ENCODE measurements around the gene GOPC. TPM values are rescaled to one million over a fixed set of nuclear protein-coding genes. Genes with fewer than 3 reads are reported as not detected.
A peak's percentile ranks its signal among the peaks of the same experiment; 100 is the strongest.

GOPC gene
- total RNA-seq, 2 experiments from 2014 or later: 21.3 to 25.0 TPM

DNA sequence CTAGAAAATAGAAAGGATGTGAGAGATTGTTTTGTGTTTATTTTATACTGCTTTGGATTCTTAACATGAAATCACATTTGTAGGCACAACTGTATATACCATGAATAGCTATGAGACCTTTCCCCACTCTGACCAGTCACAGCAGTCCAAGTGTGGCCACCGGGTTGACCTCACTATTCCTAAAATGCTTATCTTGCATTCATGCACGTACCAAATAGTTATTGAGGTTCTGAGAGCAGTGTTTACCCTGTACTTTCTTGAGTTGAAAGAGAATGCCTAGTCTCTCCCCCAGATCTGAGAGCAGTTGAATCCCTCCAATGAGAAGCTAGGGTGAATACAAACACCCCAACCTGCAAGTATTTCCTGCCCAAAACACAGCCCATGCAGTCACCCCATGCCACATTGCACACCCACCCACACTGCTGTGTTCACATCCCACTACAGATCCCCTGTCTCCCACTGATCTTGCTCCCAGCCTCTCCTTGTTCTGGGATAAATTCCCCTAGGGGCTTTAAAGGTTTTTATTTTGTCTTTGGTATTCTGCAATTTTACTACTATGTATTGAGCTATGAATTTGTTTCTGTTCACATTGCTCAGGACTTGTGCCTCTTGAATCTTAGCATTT lies 51.6 kb downstream of the GOPC start:
- CTCF ChIA-PET: interaction anchor here (1.1 to 8.3 kb wide), 6 partner anchors 9 to 101 kb away, joined by 3 to 70 read pairs (median 10); partner anchors contain the start of gene DCBLD1
- DNase-seq (no peak), ATAC-seq (no peak)
- H3K9me3 Mint-ChIP-seq (ENCODE audit: low read depth): no peaks in the 10 kb centered on the region
- no peak overlapping the region for H3K27ac Mint-ChIP-seq
- H3K27me3 Mint-ChIP-seq: peaks cover 2% of the 10 kb centered on the region
- peaks cover 39% of the 10 kb centered on the region for H3K4me1 Mint-ChIP-seq
- H3K36me3 Mint-ChIP-seq: peaks cover 2% of the 10 kb centered on the region
- no peak overlapping the region for H3K4me3 Mint-ChIP-seq

DNA sequence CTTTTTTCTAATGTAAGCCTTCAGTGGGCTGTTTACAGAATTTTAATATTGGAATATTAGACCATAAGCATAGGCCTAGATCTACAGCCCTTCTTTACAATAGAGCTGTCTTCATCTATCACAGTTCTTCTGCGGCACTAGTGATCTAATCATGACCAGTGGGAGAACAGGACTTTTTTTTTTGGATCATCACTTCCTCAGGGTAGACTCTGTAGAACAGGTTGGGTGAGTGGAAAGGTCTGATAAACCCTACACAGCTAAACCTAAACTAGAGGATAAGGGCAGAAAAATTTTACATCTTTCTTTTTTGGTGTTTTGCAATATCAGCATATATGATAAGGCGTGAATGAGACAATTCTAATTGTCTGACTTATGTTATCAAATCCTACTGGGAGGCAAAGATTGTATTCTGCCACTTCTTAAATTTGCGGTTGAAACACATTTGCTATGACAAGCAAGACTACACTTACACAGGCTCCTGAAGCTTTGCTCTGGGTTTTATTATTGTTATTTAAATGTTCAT lies 52.2 kb downstream of the GOPC start:
- no peaks in the 10 kb centered on the region for H3K9me3 Mint-ChIP-seq (ENCODE audit: low read depth)
- no peak for ATAC-seq
- H3K4me3 Mint-ChIP-seq: no peak overlapping the region

DNA sequence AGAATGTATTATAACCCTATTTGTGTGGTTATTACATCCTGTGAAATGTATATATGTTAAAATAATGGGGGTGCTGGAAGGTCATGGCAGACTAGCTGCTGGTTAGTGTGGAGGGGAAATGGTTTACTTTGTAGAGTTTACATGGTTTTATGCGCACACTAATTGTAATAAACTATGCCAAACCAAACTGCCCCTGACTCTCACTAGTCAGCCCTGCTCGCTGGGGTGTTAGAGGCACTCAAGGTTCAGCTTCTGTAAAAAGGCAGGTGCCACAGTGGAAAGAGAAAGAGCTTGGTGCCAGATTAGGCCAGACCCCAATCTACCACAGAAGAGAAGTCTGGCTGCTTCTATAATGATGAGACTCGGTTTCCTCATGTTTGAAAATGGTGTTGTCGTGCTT lies 52.7 kb downstream of the GOPC start:
- Mint-ChIP-seq H3K27me3 (no peaks in the 10 kb centered on the region), H3K4me1 (peaks cover 39% of the 10 kb centered on the region), H3K4me3 (peak overlapping the region; percentile 72), H3K27ac (peak overlapping the region; percentile 79), H3K36me3 (peaks cover 2% of the 10 kb centered on the region), H3K9me3 (ENCODE audit: low read depth) (no peaks in the 10 kb centered on the region)
- CTCF ChIA-PET: interaction anchor here (0.9 to 8.3 kb wide), 11 partner anchors 9 to 150 kb away, joined by 3 to 70 read pairs (median 4); partner anchors contain the start of genes DCBLD1 and GOPC
- DNase-seq (peak; percentile 62), ATAC-seq (peak; percentile 43)

More for the DNA sequence above, 52.2 kb downstream of the GOPC start:
- peak overlapping the region; percentile 79 for H3K27ac Mint-ChIP-seq
- no peak for DNase-seq
- H3K36me3 Mint-ChIP-seq: peaks cover 2% of the 10 kb centered on the region
- H3K4me1 Mint-ChIP-seq: peaks cover 39% of the 10 kb centered on the region
- H3K27me3 Mint-ChIP-seq: peaks cover under 1% of the 10 kb centered on the region
- CTCF ChIA-PET: interaction anchor here (0.9 to 8.3 kb wide), 10 partner anchors 8 to 150 kb away, joined by 3 to 70 read pairs (median 4); partner anchors contain the start of genes DCBLD1 and GOPC

DNA sequence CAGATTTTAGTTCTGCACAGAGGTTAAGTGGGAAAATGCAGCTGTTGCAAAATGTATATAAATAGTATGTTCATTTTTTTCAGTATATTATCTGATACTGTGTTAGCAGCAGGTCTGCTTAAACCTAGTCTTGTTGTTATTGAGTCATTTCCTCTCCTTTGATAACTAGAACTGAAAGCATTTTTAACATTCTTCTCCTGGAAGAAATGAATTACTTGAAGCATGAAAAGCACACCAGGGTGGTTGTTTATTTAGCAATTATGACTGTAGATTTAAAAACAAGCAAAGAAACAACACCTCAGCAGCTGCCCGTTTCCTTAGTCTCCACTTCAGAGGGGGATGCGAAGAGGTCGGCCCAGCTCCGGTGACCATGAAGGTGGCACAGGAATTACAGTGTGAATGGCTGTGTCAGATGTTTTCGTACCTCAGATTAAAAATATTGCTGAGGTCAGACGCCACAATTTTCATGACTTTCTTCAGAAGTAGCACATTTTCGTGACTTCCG lies 53.5 kb downstream of the GOPC start:
- ATAC-seq (peak; percentile 58), DNase-seq (peak; percentile 53)
- H3K27me3 Mint-ChIP-seq: no peaks in the 10 kb centered on the region
- H3K9me3 Mint-ChIP-seq (ENCODE audit: low read depth): no peaks in the 10 kb centered on the region
- H3K4me1 Mint-ChIP-seq: peaks cover 39% of the 10 kb centered on the region
- CTCF ChIA-PET: interaction anchor here (0.7 to 8.3 kb wide), 11 partner anchors 10 to 149 kb away, joined by 3 to 70 read pairs (median 4); partner anchors contain the start of genes DCBLD1 and GOPC
- peaks cover 2% of the 10 kb centered on the region for H3K36me3 Mint-ChIP-seq
- H3K27ac Mint-ChIP-seq: peak overlapping the region; percentile 79
- peak overlapping the region; percentile 72 for H3K4me3 Mint-ChIP-seq

DNA sequence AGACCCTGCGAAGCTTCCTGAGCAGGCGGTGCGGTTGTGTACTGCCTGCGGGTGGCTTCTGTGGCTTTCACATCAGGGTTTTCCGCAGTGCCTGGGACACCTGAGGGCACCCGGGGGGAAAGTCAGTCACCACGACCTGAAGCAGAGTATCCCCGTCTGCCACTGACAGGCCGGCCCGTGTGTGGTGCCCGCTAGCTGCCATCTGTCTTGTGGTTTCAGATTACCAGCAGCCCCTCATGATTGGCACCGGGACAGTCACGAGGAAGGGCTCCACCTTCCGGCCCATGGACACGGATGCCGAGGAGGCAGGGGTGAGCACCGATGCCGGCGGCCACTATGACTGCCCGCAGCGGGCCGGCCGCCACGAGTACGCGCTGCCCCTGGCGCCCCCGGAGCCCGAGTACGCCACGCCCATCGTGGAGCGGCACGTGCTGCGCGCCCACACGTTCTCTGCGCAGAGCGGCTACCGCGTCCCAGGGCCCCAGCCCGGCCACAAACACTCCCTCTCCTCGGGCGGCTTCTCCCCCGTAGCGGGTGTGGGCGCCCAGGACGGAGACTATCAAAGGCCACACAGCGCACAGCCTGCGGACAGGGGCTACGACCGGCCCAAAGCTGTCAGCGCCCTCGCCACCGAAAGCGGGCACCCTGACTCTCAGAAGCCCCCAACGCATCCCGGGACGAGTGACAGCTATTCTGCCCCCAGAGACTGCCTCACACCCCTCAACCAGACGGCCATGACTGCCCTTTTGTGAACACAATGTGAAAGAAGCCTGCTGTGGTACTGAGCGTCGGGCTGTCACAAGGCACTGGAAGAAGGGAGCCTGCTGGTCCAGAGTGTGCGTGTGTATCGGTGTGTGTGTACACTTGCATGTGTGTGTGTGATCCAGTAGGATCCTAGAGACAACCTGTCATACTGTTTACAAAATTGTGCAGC lies 54.4 kb downstream of the GOPC start:
- Mint-ChIP-seq H3K27ac (peak overlapping the region; percentile 79), H3K9me3 (ENCODE audit: low read depth) (no peaks in the 10 kb centered on the region), H3K36me3 (peaks cover 2% of the 10 kb centered on the region), H3K4me1 (peaks cover 39% of the 10 kb centered on the region), H3K4me3 (peak overlapping the region; percentile 72), H3K27me3 (no peaks in the 10 kb centered on the region)
- CTCF ChIA-PET: interaction anchor here (0.7 to 8.3 kb wide), 10 partner anchors 8 to 128 kb away, joined by 3 to 70 read pairs (median 5); partner anchors contain the start of gene DCBLD1
- DNase-seq (peak; percentile 64), ATAC-seq (peak; percentile 55)

DNA sequence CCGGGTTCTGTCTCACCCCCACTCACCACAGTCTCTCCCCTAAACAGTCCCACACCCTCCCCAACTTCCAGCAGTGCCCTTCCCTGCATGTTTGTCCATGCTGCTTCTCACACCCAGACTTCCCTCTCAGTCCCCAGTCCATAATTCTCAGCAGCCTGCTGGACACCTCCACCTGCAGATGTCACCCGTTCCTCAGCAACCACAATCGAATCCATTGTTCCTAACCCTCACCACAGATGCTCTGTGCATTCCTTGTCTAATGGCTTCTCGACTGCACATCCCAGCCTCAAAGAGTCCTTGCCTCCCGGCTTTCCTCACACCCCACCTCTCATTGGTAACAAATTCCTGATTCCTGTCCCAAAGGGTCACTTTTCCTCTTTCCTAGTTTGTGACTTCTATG lies 55.6 kb downstream of the GOPC start:
- H3K4me1 Mint-ChIP-seq: peaks cover 39% of the 10 kb centered on the region
- ATAC-seq (no peak), DNase-seq (no peak)
- H3K4me3 Mint-ChIP-seq: no peak overlapping the region
- H3K36me3 Mint-ChIP-seq: peaks cover 2% of the 10 kb centered on the region
- no peaks in the 10 kb centered on the region for H3K9me3 Mint-ChIP-seq (ENCODE audit: low read depth)
- no peak overlapping the region for H3K27ac Mint-ChIP-seq
- no peaks in the 10 kb centered on the region for H3K27me3 Mint-ChIP-seq
- CTCF ChIA-PET: interaction anchor here (1.0 to 8.3 kb wide), 2 partner anchors 9 to 64 kb away, joined by 6 to 70 read pairs; partner anchors contain the start of gene DCBLD1

DNA sequence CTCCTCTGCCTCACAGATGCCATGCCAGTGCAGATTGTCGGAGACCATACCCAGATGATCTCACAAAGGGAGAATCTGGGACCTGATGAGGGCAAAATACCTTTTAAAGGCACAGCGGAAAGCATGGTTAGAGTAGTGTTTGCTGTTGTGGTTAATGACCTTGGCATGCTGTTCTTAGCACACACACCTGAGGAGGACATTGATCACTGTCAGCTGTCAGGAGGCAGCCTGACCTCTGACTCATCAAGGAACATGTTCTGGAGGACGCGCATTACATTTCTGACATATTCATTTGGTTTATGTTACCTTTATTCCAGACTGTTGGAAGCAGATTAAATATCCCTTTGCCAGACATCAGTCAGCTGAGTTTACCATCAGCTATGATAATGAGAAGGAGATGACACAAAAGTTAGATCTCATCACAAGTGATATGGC lies 57.1 kb downstream of the GOPC start:
- peaks cover 3% of the 10 kb centered on the region for H3K36me3 Mint-ChIP-seq
- peaks cover 29% of the 10 kb centered on the region for H3K4me1 Mint-ChIP-seq
- DNase-seq (no peak), ATAC-seq (no peak)
- no peaks in the 10 kb centered on the region for H3K27me3 Mint-ChIP-seq
- CTCF ChIA-PET: interaction anchor here (8.3 kb wide), 1 partner anchor 63 kb away, joined by 70 read pairs; the partner anchor contains the start of gene DCBLD1
- H3K9me3 Mint-ChIP-seq (ENCODE audit: low read depth): no peaks in the 10 kb centered on the region
- no peak overlapping the region for H3K4me3 Mint-ChIP-seq
- no peak overlapping the region for H3K27ac Mint-ChIP-seq

DNA sequence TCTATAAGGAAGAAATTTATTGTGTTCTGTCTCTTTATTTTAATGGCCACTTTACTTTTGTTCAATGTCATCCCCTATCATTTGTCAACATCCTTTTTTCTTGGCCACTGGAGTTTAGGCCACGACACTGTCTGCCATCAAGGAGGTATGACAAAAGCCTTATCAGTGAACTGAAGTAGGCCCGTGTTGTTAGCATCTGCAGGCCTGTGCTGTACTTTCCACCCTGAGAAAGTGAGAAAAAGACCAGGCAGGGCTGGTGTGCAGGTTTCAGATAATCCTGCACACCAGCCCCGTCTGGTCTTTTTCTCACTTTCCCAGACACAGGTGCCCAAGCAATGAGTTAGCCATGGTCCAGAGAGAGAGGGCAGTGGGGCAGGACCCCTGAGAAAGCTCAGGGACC lies 57.6 kb downstream of the GOPC start:
- CTCF ChIA-PET: no interaction called here
- Mint-ChIP-seq H3K36me3 (peaks cover 5% of the 10 kb centered on the region), H3K27me3 (no peaks in the 10 kb centered on the region), H3K4me3 (no peak overlapping the region), H3K9me3 (ENCODE audit: low read depth) (no peaks in the 10 kb centered on the region), H3K4me1 (peaks cover 24% of the 10 kb centered on the region), H3K27ac (no peak overlapping the region)
- DNase-seq (no peak), ATAC-seq (no peak)

DNA sequence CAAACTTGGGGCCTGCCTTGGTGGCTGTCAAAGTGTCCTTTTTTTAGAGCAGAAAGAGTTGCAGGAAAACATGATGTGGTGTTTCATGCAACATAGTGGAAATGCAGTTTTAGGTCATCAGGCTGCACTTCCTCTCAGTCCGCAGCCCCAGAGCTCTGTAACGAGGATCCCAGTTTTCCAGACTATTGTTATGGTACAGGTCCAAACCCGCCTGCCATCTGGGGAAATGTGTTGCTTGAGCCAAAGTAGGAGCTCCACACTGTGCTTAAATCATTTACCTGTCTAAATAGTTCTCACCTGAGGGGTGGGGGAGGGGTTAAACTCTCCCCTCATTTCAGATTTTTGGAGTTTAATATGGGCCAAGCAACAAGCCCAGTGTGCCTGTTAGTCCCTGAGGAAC lies 59.8 kb downstream of the GOPC start:
- Mint-ChIP-seq H3K27me3 (peaks cover 2% of the 10 kb centered on the region), H3K4me3 (no peak overlapping the region), H3K9me3 (ENCODE audit: low read depth) (no peaks in the 10 kb centered on the region), H3K36me3 (peaks cover 7% of the 10 kb centered on the region), H3K4me1 (peaks cover 11% of the 10 kb centered on the region), H3K27ac (no peak overlapping the region)
- no peak for DNase-seq
- CTCF ChIA-PET: no interaction called here
- no peak for ATAC-seq

DNA sequence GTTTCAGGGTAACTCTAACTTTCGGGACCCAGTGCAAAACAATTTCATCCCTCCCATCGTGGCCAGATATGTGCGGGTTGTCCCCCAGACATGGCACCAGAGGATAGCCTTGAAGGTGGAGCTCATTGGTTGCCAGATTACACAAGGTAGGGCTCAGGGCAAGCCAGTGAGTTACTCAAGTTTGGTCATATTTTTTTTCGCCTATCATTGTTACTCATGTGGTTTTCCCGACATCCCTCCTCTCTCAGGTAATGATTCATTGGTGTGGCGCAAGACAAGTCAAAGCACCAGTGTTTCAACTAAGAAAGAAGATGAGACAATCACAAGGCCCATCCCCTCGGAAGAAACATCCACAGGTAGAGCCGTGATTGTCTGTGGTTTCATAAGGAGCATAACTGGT lies 61.6 kb downstream of the GOPC start:
- Mint-ChIP-seq H3K4me1 (peaks cover 5% of the 10 kb centered on the region), H3K9me3 (ENCODE audit: low read depth) (no peaks in the 10 kb centered on the region), H3K27me3 (peaks cover 2% of the 10 kb centered on the region), H3K4me3 (no peak overlapping the region), H3K36me3 (peaks cover 5% of the 10 kb centered on the region), H3K27ac (no peak overlapping the region)
- DNase-seq: no peak
- no peak for ATAC-seq
- CTCF ChIA-PET: interaction anchor here (1.2 kb wide), 1 partner anchor 90 kb away, joined by 3 read pairs; no protein-coding TSS in a partner anchor

DNA sequence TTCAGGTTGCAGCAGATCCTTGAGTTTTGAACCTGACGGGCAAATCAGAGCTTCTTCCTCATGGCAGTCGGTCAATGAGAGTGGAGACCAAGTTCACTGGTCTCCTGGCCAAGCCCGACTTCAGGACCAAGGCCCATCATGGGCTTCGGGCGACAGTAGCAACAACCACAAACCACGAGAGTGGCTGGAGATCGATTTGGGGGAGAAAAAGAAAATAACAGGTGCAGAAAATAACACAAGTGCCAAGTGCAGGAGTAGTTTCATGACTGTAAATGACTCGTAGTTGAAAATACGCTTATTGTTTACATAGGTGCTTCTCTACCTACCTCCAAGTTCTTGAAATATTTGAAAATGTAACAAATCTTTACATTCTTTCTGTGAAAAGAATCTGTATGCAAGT lies 63.7 kb downstream of the GOPC start:
- peaks cover 5% of the 10 kb centered on the region for H3K4me1 Mint-ChIP-seq
- H3K4me3 Mint-ChIP-seq: no peak overlapping the region
- CTCF ChIA-PET: no interaction called here
- no peaks in the 10 kb centered on the region for H3K9me3 Mint-ChIP-seq (ENCODE audit: low read depth)
- H3K36me3 Mint-ChIP-seq: peaks cover 5% of the 10 kb centered on the region
- DNase-seq (no peak), ATAC-seq (no peak)
- no peak overlapping the region for H3K27ac Mint-ChIP-seq
- H3K27me3 Mint-ChIP-seq: peaks cover 2% of the 10 kb centered on the region

DNA sequence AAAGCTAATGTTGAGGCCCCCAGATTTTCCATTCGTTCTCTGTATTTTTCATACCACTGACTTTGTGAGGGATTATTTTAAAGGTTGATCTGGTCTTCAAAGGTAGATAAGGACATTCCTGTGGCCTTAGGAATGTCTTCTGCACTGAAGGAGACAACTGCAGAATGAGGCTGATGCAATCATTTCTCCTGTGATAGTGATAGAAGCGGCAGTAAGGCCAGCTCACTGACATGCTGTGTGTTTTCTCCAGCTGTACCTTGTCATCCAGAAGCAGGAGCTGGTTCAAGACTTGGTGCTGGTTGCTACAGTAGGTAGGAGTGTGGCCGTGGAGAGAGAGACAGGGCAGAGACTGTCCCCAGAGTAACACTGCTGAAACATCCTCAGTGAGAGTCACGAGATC lies 66.0 kb downstream of the GOPC start:
- CTCF ChIA-PET: interaction anchor here (1.2 kb wide), 1 partner anchor 13 kb away, joined by 3 read pairs; no protein-coding TSS in a partner anchor
- Mint-ChIP-seq H3K36me3 (peaks cover 7% of the 10 kb centered on the region), H3K4me1 (peaks cover 5% of the 10 kb centered on the region), H3K9me3 (ENCODE audit: low read depth) (no peaks in the 10 kb centered on the region), H3K27me3 (peaks cover 2% of the 10 kb centered on the region), H3K27ac (no peak overlapping the region), H3K4me3 (no peak overlapping the region)
- ATAC-seq (no peak), DNase-seq (no peak)

DNA sequence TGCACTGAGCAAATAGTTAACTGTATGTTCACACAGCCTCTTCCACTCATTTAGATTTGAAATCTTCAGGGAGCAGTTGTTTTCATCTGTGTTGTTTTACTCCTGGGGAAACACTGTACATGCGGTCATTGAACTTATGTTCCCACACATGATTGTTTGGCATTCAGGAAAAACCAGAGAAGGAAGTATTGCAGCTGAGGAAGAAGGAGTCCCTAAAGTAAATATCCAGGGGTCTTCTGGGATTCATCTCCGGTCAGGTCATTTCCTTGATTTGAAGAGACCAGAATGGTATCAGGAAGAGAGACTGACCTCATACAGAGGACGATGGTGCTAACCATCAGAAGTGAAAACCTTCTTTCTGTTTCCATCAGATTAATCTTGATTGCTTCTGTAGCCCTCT lies 67.3 kb downstream of the GOPC start:
- no peak overlapping the region for H3K4me3 Mint-ChIP-seq
- H3K27ac Mint-ChIP-seq: no peak overlapping the region
- no peaks in the 10 kb centered on the region for H3K9me3 Mint-ChIP-seq (ENCODE audit: low read depth)
- DNase-seq: no peak
- CTCF ChIA-PET: no interaction called here
- peaks cover 3% of the 10 kb centered on the region for H3K36me3 Mint-ChIP-seq
- no peak for ATAC-seq
- peaks cover 5% of the 10 kb centered on the region for H3K4me1 Mint-ChIP-seq
- peaks cover 2% of the 10 kb centered on the region for H3K27me3 Mint-ChIP-seq

Data from activated CD8-positive, alpha-beta memory T cell treated with anti-CD3 and anti-CD28 coated beads, Interleukin-2, amount 10 ng/mL, durations not matched to agents 7 days and 5 days (primary cell).